NCI-H748 (cell line): ENCODE data around the gene NSFL1C.

Experiments used
- DNase-seq: peaks from one replicate; lab custom pipeline; 2025; ENCODE audit not compliant: unreplicated experiment; lab: John Stamatoyannopoulos, UW

Gene NSFL1C

DNA sequence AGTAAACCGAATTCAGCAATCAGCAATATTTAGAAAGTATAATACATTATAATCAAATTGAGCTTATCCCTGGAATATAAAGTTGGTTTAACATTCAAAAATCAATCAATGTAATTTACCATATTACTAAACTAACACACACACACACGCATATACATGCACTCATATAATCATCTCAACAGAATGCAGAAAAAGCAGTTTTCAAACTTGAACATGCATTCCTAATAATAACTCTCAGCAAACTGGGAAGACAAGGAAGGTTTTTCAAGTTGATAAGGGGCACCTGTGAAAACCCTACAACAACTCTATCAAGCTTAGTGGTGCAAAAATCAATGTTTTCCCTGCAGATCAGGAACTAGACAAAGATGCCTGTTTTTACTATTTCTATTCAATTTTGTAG, 19.9 kb upstream of the NSFL1C start:
- no peak for DNase-seq

DNA sequence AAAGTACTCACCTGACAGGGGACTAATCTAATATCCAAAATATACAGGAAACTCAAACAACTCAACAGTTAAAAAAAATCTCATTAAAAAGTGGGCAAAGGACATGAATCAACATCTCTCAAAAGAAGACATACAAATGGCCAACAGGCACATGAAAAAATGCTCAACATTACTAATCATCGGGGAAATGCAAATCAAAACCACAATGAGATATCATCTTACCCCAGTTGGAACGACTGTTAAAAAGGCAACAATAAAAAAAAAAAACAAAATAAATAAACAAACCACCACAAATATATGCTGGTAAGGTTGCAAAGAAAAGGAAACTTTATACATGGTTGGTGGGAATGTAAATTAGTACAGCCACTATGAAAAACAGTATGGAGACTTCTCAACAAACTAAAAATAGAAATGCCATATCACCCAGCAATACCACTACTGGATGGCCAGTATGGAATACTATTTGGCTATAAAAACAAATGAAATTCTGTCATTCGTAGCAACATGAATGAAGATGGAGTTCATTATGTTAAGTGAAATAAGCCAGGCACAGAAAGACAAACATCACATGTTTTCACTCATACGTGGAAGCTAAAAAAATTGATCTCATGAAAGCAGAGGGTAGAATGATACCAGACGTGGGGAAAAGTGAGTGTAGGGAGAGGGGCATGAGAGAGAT, 17.9 kb upstream of the NSFL1C start:
- no peak for DNase-seq

DNA sequence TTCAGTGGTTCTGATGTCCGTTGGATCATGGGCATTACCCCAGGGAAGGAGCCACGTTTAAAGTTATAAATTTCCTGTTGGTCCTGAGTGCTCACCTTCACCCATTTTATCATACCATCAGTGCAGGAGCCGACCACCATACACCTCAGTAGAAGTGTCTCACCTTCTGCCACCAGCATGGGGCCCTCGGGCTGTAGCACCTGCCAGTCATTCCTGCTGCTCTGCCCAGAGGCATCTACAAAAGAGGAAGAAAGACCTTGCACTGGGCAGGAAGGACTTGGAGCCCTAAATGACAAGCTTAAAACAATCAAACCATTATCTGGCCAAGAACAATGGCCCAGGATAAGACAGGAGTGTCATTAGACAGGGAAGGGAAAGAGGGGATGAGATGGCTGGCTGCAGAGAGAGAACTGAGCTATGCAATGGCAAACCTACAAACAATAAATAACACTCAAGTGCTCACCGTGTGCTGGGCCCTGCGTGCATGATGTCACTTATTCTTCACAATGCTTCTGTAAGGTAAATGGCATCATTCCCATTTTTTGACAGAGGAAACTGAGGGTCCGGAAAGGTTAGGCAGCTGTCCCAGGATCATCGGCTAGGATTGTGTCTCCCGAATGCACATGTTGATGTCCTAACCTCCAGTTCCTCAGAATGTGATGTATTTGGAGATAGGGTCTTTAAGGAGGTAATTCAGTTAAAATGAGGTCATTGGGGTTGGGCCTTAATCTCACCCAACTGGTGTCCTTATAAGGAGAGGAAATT, 13.4 kb upstream of the NSFL1C start:
- DNase-seq, result no peak

DNA sequence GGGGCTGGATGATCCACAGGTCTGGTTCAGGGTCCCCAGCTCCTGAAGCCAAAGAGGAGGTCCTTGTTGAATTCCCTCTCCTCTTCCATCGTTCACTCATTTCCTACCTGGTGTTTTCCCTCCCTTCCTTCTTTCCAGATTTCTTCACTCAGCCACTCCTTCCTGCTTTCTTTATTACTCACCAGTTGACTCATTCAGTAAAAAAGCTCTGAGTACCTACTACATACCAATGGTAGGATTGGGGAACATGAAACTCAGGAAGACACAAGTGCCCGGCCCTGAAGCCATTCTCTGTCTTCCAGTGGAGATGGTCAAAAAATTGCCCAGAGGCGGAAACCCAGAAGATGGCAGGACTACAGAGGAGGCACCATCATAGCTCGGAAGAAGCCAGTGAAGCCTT, 11.9 kb upstream of the NSFL1C start:
- DNase-seq, result no peak

DNA sequence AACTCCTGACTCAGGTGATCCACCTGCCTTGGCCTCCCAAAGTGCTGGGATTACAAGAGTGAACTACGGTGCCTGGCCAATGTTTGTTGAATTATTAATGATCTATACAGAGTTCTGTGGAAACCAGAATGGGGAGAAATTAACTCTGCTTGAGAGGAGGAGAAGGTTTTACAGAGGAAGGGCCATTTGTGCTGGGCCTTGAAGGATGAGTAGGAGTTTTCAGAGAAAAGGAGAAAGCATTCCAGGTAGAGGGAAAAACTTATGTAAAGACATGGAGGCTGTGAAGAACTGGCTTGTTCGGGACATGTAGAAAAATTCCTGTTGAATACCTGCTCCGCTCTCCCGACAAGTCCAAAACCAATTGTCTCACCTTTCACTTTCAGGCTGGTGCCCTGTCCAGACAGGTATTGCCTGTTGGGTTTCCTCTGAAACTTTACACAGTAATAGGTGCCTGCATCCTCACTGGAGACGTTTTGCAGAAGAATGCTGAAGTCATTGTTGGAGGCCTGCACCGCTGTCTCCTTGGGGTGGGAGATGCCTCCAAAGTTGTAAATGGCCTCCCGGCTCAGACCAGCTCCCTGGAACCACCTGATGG, 11.3 kb upstream of the NSFL1C start:
- DNase-seq, result no peak

DNA sequence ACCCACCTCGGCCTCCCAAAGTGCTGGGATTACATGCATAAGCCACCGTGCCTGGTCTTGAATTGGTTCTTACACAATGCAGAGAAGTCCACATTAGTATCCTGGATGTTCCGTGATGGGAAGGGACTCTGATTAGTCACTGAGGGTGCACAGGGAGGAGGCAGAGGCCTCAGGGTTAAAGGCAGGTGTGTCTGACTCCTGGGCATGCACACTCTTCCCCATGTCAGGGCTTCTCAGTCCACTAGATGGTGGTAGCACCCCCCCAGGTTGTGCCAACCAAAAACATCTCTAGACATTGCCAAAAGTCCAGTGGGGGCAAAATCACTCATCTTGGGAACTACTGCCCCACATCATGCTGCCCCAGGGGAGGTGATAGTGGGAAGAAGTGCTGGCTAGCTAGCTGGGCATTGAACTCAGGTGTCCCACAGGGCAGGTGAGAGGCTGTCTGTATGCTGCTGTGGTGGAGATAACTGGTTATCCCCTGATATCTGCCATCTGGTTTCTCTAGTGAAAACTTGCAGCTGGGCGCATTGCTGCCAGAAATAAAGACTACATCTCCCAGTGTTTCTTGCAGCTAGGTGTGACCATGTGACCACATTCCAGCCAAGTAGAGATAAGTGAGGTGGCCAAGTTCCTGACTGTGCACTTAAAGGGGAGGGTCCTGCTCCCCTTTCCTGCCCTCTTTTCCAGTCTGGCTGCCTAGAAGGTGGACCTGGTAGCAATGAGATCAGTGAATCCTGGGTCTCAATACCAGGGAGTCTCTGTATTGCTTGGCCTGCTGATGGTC, 8.4 kb upstream of the NSFL1C start:
- DNase-seq, result peak; percentile 26

DNA sequence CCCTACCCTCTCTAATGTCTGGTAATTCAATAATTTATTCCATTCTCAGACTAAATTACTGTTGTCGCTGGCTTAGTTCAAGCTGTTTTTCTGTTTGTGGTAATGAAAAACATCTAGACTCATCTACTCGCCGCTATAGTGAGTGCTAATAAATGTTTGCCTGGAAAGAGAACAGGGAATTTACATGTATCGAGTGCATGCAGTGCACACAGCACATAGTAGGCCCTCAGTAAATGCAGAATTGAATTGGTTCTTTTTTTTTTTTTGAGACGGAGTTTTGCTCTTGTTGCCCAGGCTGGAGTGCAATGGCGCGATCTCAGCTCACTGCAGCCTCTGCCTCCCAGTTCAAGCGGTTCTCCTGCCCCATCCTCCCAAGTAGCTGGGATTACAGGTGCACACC, 7.7 kb upstream of the NSFL1C start:
- no peak for DNase-seq

DNA sequence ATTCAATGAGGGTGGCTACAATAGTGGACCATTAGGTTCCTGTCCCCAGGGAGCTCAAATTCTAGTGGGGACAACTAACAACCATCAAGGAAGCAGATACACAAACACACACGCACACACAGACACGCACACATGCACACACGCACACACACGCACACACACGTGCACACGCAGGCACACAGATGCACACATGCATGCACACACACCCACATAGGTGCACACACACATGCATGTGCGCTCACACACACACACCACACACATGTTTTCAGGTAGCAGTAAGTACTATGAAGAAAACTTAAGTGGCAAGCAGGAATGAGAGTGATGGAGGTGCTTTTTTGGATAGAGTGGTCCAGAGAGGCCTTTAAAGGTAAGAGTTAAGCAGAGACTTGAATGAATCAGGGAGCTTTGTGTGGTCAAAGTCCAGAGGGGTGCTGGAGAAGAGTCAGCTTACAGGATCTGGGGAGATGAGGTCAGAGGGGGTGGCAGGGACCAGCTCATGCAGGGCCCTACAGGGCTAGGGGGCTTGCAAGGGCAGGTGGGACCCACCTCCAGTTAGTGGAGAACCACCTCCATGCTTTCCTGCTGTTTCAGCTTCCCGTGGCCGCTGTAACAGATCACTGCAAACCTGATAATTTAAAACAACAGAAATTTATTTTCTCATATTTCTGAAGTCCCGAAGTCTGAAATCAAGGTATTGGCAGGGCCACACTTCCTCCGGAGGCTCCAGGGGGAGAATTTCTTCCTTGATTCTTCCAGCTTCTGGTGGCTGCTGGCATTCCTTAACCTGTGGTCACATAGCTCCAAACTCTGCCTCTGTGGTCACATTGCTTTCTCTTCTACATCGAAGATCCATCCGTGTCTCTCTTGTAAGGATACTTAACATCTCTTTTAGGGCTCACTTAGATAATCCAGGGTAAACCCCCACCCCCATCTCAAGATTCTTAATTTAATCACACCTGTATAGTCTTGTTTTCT, 6.9 kb upstream of the NSFL1C start:
- no peak for DNase-seq

DNA sequence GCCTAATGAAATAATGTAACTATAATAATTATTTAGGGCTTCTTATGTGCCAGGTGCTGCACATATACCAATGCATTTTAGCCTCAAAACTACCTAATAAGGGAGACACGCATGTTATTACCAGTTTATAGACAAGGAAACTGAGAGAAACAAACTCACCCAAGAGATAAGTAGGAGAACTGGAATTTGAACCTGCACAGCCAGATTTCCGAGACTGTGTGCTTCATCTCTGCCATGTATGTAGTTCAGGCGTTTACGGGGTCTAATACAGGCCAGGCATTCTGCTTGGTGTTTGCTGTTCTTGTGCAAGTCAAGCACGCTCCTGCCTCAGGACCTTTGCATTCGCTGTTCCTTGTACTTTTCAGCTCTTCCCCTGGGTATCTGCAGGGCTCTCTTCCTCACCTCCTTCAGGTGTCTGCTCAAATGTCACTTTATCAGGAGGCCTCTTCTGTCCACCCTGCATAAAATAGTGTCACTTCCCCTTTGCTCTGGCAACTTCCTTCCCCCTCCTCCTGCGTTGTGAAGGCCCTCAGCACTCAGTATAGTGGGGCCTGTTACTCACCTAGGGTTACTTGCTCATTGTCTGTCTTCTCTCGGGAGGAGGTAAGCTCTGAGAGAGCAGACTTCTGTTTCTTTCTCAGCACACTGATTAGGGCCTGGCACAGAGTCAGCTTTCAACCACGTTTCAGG, 6.1 kb upstream of the NSFL1C start:
- no peak for DNase-seq

DNA sequence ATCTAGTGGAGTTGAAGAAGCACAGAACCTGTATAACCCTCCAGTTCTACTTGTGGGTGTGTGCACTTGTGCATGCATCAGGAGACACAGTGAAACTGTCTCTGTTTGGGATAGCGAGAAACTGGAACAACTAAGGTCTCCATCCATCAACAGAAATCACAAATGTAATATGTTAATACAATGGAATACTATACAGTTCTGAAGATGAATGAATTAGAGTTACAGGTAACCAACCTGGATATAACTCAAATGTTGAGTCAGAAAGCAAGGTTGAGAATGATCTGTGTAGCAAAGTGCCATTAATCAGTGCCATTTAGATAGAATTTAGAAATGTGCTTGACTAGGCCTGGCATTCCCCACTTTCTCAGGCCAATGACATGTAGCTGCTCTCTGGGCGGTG, 4.6 kb upstream of the NSFL1C start:
- DNase-seq, result no peak

DNA sequence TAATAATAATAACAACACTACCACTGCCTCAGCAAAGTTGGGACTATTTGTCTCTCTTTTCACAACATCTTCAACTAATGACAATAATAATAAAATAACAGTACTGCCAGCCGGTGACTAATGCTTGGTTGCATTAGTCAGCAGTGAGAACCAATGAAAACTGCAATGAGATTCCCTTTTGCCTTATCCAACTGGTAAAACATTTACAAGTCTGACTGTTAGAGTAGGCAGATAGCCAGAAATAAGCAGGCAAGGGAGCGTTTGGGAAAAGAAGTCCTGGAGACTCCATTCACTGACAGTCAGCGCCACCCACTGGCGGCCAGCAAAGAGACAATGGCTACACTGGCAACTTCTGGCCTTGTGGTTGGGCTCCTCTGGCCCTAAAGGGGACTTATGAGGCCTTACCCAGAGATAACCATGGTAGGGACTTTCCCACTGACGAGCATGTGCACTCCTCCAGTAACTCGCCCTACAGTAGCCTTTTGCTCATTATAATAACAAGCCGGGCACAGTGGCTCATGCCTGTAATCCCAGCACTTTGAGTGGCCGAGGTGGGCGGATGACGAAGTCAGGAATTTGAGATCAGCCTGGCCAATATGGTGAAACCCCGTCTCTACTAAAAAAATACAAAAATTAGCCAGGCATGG, 3.4 kb upstream of the NSFL1C start:
- peak; percentile 86 for DNase-seq

DNA sequence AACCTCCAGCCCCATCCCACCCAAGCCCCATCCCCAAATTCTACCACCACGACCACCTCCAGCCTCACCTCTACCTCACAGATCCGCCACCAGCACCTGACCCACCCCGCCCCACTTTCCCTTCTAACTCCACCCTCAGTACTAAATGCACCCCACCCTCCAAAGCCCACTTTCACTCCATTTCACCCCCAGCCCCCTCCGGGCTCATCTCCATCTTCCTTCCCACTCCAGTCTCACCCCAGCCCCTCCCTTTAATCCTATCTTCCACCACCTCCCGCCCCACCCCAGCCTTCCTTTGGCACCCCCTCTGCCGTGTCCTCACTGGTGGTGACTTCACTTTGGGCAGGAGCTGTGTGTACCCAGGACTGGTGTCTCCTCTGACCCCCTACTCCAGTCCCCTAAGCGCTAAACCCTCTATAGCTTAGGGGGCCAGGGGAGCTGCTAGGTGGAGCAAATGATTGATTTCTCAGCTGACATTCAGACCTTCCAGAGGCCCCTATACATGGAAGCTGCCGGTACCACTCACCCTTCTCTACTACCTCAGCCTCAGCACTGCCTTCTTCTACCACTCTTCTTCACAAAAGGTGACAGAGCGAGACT, 2.8 kb upstream of the NSFL1C start:
- no peak for DNase-seq

DNA sequence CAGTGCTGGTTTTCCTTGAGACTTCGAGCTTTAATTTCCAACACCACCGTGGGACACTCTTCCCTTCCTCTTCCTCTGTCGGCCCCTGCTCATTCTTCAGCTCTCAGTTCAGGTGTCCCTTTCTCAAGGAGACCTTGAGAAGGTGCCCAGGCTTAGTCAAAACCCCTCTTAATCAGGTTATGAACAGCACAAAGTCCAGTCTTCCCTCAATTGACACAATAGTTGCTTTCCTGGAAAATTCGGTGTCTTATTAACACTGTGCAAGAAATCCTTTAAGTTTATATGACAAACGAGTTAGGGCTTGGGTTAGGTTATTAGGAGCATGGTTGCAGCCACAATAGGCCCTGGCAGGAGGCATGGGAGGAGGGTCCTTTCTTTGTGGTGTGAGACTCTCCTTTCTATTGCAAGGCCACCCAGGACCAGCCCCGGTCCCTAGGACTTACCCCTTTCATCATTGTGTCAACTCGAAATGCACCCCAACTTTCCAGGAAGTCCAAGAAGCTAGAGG, 1.5 kb upstream of the NSFL1C start:
- DNase-seq, result no peak

DNA sequence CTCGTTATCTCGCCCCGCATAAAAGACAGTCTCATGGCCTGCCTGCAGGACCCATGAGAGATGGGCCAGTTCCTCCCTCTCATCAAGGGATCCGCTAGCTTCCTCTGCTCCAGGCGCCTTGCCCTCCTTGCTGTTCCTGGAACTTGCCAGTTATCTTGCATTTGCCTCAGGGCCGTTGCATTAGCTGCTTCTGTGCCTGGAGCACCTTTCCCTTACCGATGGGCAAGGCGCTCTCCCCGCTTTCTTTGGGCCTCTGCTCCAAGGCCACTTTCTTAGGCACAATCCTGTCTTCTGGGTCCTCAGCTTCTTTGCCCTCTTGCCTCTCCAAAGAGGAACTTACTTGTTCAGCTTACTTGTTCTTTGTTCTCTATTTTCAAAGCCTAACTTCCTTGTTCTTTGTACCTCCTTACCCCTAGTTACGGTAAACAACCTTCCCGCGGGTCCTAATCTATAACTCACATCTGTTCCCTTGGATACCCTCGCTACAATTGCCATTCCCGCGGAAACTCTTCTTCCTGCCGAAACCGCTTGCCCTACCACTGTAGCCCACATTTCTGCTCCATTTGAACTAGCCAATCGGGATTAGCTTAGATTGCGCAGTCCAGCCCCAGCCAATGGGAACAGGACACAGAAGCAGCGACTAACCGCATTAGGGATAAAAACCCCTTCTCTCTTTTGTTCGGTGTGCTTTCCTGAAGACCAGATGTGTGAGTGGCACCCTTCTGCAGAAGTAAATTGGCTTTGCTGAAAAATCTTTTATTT, 887 bp upstream of the NSFL1C start:
- peak; percentile 70 for DNase-seq

DNA sequence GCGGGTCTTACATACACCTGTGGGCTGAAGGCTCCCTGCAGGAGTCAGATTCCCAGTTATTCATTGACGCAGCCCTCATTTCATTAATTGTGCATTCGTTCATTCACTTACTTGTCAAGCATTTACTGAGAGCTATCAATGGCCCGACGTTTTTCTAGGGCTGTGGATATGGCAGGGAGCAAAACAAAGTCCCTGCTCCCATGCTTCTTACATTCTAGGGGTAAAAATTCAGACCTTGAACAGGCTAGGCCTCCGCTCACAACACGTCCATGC, 369 bp upstream of the NSFL1C start:
- no peak for DNase-seq

DNA sequence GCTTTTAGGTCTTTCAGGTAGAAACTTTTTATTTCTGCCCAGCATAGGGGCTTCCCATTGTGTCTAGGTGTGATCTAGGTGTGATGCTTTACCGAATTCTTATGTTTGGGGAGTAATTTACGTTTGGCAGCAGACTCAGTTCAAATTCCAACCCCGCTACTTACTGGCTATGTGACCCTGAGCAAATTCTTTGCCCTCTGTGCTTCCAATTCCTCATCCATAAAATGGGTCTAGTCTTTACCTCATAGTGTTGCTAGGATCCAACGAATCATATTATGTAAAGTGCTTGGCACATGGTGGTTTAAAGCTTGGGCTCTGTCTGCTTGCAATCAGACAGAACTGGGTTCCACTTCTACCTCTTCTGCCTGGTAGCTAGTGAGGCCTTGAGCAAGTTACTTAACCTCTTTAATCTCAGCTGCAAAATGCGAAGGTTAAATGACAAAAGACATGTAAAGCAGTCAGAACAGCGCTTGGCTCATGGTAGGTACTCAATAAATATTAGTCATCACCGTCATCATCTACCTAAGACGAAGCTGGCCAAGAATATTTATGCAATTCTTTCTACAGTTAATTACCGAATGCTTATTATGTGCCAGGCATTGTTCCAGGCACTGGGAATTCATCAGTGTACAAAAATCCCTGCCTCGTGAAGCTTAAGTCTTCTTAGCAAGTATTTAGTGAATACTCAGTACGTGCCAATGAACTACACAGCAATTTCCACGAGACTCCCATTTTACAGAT, 1.0 kb downstream of the NSFL1C start:
- no peak for DNase-seq

DNA sequence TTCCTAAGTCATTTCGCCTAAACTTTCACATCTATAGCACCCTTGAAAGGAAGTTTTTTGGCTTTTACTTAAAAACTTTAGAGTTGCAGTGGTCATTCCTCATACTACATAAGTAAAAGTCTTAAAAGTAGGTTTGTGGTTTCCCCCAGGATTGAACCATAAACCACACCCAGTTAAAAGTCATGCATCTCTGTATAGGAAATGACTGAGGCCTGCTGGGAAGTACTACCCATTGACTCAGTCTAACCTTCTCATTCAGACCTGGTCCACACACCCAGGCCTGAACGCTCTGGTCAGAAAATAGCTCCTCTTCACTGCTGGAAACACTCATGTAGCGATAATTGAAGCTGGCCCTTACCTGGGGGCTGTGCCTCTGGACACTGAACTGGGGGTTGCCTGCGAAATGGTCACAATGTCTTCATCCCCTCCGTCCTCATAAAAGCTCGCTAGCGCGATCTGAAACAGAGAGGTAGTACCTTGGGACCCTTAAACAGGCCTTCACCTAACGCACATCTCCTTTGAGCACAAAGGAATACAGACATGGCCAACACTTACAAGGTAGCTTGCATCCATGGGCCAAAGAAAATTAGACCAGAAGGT, 2.6 kb downstream of the NSFL1C start:
- no peak for DNase-seq
